ENCODE data around the gene PFKL.

The PFKL gene

GRCh38 chr21:44352253-44352860 is 52.5 kb downstream of the PFKL start:
- no peak for TF ChIP-seq CTCF (IDR thresholded peaks at IDR 0.05)

- TF ChIP-seq CTCF (IDR thresholded peaks at IDR 0.05): no peak
Observed at GRCh38 chr21:44353191-44353970, 53.5 kb downstream of the PFKL start, which contains the start of gene TRPM2. Gene TRPM2, plus strand, starts transcription at chr21:44353621. Its CDS starts 80 bp downstream, at chr21:44353701.

- no peak for TF ChIP-seq CTCF (IDR thresholded peaks at IDR 0.05)
Observed at GRCh38 chr21:44354001-44354405, 54.1 kb downstream of the PFKL start.

- TF ChIP-seq CTCF (IDR thresholded peaks at IDR 0.05): no peak
Observed at GRCh38 chr21:44354775-44355771, 55.2 kb downstream of the PFKL start.

- no peak for TF ChIP-seq CTCF (IDR thresholded peaks at IDR 0.05)
Observed at GRCh38 chr21:44356160-44356559, 56.3 kb downstream of the PFKL start.

GRCh38 chr21:44356636-44357035 is 56.8 kb downstream of the PFKL start:
- TF ChIP-seq CTCF (IDR thresholded peaks at IDR 0.05): no peak

Measured in LNCAP (cell line).